Measurements from ENCODE around the gene MTERF2. TPM values are rescaled to one million over a fixed set of nuclear protein-coding genes. Genes with fewer than 3 reads are reported as not detected.

The MTERF2 gene
- total RNA-seq, 4 donors from 2014 or later, result 9.7 to 17.5 (median 11.9) TPM

DNA sequence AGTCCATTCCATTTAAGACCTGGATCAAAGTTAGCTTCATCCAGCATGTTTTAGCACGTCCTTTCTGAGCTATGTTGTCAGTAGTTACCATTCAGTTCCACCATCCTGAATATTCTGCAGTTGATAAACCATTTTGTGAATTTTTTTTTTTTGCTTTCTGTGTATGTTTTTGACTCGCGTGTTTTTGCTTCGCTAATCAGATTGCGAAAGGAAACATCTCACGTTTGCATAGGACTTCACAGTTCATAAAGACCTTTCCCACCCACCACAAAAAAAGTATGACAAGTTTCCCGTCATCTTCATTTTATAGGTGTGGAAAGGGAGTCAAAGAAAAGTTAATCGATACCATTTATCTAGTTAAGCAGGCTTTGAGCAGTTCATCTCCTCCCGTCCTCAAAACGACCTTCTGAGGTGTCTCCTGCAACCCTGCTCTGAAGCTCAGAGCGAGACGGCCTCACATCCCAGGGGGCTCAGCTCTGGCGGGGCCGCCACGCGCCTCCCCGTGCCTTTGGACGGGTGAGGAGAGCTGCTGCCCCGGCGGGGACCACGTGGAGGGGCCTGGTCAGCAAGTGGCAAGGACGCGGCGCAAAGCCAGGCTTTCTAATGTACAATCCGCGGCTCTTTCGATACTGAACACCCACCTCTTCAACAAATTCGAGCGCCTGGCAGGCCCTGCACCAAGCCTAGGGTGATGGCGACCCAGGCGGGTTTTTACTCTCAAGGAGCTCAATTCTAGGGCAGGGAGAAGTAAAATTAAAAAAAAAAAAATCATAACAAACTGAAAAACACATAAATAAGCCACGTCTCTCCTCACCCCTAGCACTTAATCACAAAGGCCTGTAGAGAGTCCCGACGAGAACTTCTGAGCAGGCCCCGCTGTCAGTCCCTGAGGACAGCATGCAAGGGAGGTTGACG, 32.2 kb downstream of the MTERF2 start:
- no peak for DNase-seq (ENCODE audit: low spot score)
- peak; percentile 50 for ATAC-seq (ENCODE audit: low FRiP score)
- TF ChIP-seq, protein P1, sequence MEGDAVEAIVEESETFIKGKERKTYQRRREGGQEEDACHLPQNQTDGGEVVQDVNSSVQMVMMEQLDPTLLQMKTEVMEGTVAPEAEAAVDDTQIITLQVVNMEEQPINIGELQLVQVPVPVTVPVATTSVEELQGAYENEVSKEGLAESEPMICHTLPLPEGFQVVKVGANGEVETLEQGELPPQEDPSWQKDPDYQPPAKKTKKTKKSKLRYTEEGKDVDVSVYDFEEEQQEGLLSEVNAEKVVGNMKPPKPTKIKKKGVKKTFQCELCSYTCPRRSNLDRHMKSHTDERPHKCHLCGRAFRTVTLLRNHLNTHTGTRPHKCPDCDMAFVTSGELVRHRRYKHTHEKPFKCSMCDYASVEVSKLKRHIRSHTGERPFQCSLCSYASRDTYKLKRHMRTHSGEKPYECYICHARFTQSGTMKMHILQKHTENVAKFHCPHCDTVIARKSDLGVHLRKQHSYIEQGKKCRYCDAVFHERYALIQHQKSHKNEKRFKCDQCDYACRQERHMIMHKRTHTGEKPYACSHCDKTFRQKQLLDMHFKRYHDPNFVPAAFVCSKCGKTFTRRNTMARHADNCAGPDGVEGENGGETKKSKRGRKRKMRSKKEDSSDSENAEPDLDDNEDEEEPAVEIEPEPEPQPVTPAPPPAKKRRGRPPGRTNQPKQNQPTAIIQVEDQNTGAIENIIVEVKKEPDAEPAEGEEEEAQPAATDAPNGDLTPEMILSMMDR (IDR thresholded peaks at IDR 0.05), result no peak

DNA sequence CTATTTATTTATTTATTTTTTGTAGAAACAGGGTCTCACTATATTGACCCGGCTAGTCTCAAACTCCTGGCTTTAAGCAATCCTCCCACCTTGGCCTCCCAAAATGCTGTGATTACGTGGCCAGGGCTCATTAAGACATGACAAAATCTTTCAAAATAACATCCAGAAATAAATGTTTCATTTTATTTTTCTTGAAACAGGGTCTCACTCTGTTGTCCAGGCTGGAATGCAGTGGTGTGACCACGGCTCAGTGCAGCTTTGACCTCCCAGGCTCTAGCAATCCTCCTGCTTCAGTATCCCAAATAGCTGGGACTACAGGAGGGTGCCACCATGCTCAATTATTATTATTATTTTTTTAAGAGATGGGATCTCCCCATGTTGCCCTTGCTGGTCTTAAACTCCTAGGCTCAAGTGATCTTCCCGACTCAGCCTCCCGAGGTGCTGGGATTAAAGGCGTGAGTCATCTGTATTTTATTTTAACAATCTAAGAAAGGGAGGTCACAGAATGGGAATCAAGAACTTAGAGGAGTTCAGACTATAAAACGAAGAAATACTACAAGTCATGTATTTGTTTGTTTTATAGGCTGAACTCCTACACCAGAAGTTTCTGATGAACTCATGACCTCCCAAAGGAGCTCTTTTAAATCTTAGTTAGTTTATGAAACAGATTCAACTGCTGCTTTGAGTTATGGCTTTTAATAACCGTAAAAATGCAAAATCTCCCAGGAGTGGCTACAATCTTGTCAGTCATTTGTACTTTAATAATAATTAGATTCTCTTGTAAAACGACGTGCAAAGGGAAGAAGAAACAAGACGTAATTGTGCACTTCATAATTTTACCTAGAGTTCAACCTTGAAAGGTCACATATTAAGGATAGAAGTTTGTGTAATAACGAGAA, 33.3 kb downstream of the MTERF2 start:
- TF ChIP-seq, protein P1 (IDR thresholded peaks at IDR 0.05), result no peak
- DNase-seq (ENCODE audit: low spot score) (no peak), ATAC-seq (ENCODE audit: low FRiP score) (no peak)

DNA sequence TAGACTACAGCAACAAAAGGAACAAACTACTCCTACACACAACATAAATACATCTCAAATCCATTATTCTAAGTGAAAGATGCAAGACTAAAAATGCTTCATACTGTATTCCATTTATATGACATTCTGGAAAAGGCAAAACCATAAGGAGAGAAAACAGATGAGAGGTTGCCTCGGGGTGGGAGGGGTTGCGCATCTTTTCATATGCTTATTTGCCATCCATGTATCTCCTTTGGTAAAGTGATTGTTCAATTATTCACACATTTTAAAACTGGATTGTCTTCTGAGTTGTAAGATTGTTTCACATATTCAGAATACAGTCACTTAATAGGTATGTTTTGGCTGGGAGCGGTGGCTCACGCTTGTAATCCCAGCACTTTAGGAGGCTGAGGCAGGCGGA, 36.4 kb downstream of the MTERF2 start:
- ATAC-seq (ENCODE audit: low FRiP score), result no peak
- TF ChIP-seq, protein P1 (IDR thresholded peaks at IDR 0.05), result no peak
- no peak for DNase-seq (ENCODE audit: low spot score)

DNA sequence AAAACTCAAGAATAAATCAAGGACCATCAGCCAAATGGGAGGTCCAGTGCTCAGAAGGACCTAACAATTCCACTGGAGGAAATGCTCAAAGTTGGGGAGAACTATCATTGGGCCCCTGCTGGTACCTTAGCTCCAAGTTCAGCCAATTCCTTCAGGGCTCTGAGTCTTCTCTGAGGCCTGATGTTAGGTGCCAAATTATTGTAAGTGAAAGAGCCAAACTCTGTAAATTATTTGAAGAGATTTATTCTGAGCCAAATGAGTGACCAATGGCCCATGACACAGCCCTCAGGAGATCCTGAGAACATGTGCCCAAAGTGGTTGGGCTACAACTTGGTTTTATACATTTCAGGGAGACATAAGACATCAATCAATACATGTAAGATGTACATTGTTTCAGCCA, 39.5 kb downstream of the MTERF2 start:
- TF ChIP-seq, protein P1 (IDR thresholded peaks at IDR 0.05), result no peak
- ATAC-seq (ENCODE audit: low FRiP score) (no peak), DNase-seq (ENCODE audit: low spot score) (no peak)

DNA sequence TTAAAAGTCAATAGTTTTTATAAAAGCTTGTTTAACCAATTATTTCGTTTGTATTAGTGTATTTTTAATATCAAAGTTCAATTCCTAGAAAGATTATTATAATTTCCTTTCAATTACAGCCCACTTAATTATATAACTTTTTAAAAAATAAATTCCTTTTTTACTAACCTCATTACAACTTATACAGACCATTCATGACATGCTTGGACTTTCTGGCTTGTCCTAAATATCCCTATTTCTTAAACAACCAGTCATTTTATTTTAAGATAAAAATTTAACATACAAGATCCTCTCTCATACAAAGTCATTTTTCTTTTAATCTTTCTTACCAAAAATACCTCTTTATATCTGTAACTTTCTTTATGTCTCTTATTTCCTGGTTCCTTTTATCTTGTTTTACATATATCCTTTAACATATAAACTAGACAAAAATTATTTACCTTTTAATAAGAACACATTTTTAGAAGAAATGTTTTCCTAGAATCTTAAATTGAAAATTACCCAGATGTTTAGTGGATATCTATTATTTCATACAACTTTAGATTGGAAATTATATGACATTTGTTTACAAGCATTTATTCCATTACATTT, 41.6 kb downstream of the MTERF2 start:
- ATAC-seq (ENCODE audit: low FRiP score), result no peak
- no peak for DNase-seq (ENCODE audit: low spot score)
- TF ChIP-seq, protein P1 (IDR thresholded peaks at IDR 0.05), result no peak

DNA sequence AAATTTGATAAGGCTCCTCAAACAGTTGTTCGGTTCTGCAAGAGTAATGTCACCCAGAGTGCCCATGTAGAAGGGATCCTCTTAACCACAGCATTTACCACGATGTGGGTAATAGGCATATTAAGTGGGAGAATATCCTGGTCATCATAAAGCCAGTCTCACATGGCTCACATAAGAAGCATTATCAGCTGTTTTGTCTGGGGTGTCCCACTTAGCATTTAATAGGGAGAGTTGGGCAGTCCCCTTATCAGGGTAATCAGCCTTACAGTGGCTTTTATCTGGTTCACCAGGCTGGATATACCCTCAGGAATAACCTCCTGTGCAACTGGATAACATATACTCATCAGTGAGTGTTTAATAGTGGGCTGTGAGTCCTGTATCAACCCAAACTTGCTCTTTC, 44.2 kb downstream of the MTERF2 start:
- no peak for DNase-seq (ENCODE audit: low spot score)
- ATAC-seq (ENCODE audit: low FRiP score), result no peak
- TF ChIP-seq, protein P1 (IDR thresholded peaks at IDR 0.05), result no peak

All from omental fat pad (tissue), 4 donors.